Right ventricle myocardium inferior (tissue), 1 donor: Measurements from ENCODE around the gene LGALS12. TPM values are rescaled to one million over a fixed set of nuclear protein-coding genes. Genes with fewer than 3 reads are reported as not detected.
"Not testable (repeated sequence)": the region's sequence is repeated elsewhere in the genome, so short reads cannot be mapped to it uniquely, and the experiment has no call there.

Experiments
- ATAC-seq: fragments of 200-7000 bp; cut with Tn5 transposase; one replicate; pipeline ENCODE4 v1.9.1; 2020; ENCODE audit warnings: mild to moderate bottlenecking, moderate library complexity
- DNase-seq: peaks from one replicate; pipeline ENCODE4 v3.0.0; 2021; ENCODE audit errors: missing footprints
- intact Hi-C: fragments of 100-400 bp; cut with DNase I; formaldehyde crosslinking; loops from one replicate; pipeline ENCODE4 v1.11.0; 2022
- total RNA-seq: library from RNA; stranded (reverse); fragmentation: NEBNext Ultra II Directional; extraction: Animal tissue kit (Norgen Biotek cat#: 25700); gene quantifications from one replicate; pipeline ENCODE4 v1.2.1, GENCODE V29; 2021
- donor health status: DM: no; HTN: yes; CAD: no; lungs with severe emphysema.

The LGALS12 gene
- total RNA-seq, 1 donor from 2014 or later, result 2.6 TPM

GRCh38 chr11:63528729-63529278, 22.9 kb downstream of the LGALS12 start:
- intact Hi-C loops, result not testable (repeated sequence)

DNA sequence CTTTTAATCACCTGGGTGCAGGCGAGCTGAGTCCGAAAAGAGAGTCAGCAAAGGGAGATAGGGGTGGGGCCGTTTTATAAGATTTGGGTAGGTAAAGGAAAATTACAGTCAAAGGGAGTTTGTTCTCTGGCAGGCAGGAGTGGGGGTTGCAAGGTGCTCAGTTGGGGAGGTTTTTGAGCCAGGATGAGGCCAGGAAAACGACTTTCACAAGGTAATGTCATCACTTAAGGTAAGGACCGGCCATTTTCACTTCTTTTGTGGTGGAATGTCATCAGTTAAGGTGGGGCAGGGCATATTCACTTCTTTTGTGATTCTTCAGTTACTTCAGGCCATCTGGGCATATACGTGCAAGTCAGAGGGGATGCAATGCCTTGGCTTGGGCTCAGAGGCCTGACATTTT, 23.5 kb downstream of the LGALS12 start:
- ATAC-seq, DNase-seq, intact Hi-C loops: not testable (repeated sequence)

More at GRCh38 chr11:63528729-63529278, 22.9 kb downstream of the LGALS12 start:
- ATAC-seq, DNase-seq: not testable (repeated sequence)

DNA sequence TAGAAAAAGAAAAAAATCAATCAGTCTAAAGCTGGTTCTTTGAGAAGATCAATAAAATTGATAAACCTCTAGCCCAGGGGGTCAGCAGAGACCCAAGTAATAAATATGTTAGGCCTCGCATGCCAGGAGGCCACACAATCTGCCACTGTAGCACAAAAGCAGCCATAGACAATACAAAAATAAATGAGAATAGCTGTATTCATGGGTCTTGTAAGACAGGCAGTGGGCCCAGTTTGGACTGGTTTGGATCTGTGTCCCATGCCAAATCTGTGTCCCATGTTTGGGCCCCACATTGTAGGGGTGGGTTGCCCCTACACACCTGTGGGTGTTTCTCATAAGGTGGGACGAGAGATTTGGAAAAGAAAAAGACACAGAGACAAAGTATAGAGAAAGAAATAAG, 24.1 kb downstream of the LGALS12 start:
- ATAC-seq, result no peak
- intact Hi-C loops, result no loop called here
- DNase-seq, result no peak

DNA sequence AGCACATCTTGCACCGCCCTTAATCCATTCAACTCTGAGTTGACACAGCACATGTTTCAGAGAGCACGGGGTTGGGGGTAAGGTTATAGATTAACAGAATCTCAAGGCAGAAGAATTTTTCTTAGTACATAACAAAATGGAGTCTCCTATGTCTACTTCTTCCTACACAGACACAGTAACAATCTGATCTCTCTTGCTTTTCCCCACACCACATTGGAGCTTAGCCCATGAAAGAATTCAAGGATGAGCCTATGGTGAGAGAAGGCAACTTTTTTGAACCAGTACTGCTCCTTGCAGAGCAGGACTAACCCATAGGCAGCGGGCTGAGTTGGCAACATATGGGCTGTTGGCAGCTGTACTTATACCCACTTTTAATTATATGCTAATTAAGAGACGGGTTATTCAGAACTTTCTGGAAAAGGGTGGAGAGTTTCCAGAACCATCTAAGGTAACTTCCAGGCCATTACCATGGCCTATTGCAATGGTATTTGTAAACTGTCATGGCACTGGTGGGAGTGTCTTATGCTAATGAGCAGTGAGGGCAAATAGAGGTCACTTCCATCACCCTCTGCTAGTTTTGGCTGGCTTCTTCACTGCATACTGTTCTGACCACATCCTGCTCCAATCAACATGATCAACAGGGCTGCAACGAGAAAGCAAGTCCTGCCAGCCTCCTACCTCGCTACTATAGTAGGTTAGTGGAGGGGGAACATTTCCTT, 25.3 kb downstream of the LGALS12 start:
- ATAC-seq, intact Hi-C loops, DNase-seq: not testable (repeated sequence)

GRCh38 chr11:63532117-63532516, 26.2 kb downstream of the LGALS12 start:
- intact Hi-C loops, result no loop called here
- DNase-seq (no peak), ATAC-seq (no peak)

GRCh38 chr11:63532799-63533475, 27.1 kb downstream of the LGALS12 start:
- ATAC-seq (no peak), DNase-seq (no peak)
- intact Hi-C loops, result no loop called here

- ATAC-seq, result no peak
- intact Hi-C loops, result no loop called here
Observed at GRCh38 chr11:63534076-63534475, 28.2 kb downstream of the LGALS12 start.

DNA sequence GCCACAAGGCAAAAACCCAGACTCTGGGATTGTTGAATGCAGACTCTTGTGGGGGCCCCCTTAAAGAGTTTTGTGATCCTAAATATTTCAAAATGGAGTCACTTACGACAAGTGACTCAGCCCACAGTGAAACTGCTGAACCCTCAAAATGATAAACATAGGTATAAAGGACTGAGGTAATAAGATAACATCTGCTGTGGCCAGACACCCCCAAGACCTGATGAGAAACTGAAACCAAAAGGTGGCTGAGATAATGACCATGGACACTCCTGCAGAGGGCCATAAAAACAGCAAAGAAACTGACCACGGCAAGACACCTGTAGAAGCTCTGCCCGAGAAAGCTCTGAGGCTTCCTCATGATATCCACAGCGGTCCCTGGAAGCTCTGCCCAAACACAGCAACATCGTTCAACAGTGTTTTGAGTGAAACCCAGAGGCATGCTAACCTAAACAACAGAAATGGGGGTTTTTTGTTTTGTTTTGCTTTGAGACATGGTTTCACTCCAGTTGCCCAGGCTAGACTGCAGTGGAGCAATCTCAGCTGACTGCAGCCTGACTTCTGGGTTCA, 29.1 kb downstream of the LGALS12 start:
- DNase-seq (no peak), ATAC-seq (no peak)
- intact Hi-C loops, result no loop called here

More at GRCh38 chr11:63534076-63534475, 28.2 kb downstream of the LGALS12 start:
- no peak for DNase-seq

DNA sequence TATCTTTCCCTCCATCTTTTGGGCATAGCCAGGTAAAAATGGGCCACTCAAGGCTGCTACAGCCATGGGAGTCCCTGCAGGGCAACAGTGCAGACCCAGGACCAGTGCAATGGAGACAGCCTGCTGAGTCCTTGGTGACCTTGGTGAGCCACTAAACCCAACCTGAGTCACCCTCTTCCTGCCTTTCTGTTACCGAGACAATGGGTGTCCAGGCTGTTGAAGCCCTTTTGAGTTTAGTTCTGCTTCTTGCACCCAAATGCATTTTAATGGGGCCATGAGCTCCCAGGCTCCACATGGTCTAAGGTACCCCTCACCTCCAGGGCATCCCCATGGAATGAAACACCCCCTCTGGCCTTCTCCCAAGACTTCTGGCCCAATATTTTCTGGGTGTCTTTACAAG, 29.9 kb downstream of the LGALS12 start:
- ATAC-seq (no peak), DNase-seq (no peak)
- intact Hi-C loops, result loop anchor here (1.0 to 2.0 kb wide), 2 partner anchors 31 to 78 kb away; no protein-coding TSS in a partner anchor

DNA sequence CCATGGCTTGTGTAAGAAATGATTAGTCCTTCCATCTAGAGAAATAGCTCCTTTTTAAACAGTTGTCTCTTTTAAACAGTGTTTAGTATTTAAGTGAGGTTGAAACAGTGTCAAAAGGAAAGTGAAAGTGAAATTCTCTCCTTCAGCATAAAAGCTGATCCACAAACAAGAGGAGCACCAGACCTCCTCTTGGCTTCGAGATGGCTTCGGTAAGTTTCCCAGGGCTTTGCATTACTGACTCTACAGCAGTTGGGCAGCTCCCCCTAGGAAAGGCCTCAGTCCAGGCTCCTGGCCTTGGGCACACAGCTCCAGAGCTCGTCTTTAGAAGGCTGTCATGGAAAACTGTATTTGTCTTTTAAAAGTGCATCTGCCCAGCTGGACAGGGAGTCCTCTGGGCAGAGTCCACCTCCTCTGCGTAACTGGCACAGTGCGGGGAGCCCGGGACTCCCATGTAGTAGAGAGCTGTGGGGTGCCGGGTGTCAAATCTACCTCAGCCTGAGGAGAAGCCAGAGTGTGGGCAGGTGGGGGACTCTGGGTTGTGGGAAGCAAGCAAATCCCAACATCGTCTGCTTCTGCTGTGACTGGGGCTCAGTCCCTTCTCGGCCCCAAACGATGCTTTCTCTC, 30.9 kb downstream of the LGALS12 start, which contains the start of gene PLAAT4:
Gene PLAAT4 (plus strand): TSS at position 140 of the 624 bp plus-strand sequence. CDS start 61 bp downstream, at position 201.
- intact Hi-C loops, result loop anchor here (1.0 to 2.0 kb wide), 2 partner anchors 30 to 77 kb away; no protein-coding TSS in a partner anchor
- DNase-seq (no peak), ATAC-seq (peak; percentile 65)

DNA sequence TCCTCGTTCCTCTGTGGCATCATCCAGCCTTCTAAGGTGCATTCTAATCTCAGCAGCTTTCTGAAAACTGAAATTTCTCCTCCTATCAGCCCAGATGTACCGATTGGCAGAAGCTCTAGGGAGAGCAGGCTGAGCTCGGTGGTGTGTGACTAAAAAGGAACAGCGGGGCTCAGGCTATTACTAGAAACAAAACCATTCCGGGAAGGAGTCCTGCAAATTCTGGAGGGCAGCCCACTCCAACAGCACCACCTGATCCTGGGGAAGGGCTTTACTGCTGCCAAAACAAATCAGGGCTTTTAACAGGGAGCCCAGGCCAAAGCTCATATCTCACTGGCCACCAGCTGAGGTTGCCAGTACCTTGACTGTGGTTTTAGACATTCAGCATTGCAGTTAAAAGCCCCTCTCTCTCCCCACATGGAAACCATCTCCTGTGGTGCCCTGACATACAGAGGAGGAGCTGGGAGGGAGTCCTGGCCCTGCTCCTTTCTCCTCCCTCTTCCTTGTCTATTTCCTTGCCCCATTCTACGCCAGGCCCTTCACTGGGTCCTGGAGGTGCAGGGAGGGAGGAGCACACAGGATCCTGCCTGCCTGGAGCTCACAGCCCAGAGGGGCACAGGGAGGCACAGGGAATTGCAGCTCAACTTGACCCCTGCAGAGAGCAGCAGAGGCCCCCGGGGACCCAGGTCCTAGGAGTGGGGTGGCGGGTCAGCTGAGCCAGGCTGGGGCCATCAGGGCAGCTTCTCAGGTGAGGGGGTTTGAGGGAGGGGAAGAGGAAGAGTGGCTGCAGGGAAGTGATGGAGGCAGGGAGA, 31.6 kb downstream of the LGALS12 start:
- DNase-seq (no peak), ATAC-seq (peak; percentile 87)
- intact Hi-C loops, result loop anchor here (2.0 kb wide), 1 partner anchor 29 kb away; no protein-coding TSS in a partner anchor

- intact Hi-C loops, DNase-seq, ATAC-seq: not testable (repeated sequence)
Observed at GRCh38 chr11:63542506-63542905, 36.6 kb downstream of the LGALS12 start.

- intact Hi-C loops, result no loop called here
- no peak for DNase-seq
- no peak for ATAC-seq
Observed at GRCh38 chr11:63543711-63544110, 37.8 kb downstream of the LGALS12 start.

DNA sequence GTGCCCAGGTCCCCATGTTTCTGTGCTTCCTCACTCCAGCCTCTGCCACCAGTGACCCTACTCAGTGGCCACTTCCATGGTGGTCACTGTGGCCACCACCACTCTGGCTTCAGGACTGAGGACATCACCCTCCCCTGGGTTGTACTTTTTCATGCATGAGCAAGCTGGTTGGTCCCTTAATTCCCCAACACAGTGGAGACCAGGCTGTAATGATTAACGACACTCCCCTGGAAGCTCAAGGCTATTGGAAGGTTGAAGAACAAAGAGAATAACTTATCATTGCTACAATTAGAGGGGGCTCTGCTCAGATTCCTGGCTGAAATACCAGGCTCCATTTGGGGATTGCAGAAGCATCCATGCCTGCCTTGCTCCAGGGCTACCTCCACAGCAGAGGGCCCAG, 41.2 kb downstream of the LGALS12 start:
- ATAC-seq, result no peak
- DNase-seq, result no peak
- intact Hi-C loops, result no loop called here

GRCh38 chr11:63548178-63548577, 42.3 kb downstream of the LGALS12 start:
- DNase-seq (no peak), ATAC-seq (peak; percentile 15)
- intact Hi-C loops, result no loop called here

DNA sequence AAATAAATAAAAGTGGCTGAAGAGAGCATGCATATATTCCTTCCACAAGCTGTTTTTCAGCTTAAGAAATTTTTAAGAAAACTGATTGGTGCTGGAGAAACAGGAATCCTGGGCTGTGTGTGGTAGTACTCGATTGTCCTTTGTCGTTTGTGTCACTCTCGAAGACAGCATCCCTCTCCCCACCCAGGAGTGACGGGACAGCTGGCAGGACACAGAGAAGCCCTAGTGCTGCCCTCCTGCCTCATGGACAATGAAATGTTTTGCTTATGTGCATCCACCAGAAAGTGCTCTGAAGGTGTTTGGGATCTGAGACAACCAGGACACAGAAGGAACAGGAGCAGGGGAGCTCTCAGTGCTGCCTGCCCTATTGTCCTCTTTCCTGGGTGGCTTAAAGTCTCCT, 43.5 kb downstream of the LGALS12 start:
- DNase-seq, result no peak
- no peak for ATAC-seq
- intact Hi-C loops, result no loop called here

- DNase-seq, intact Hi-C loops, ATAC-seq: not testable (repeated sequence)
Observed at GRCh38 chr11:63550156-63550700, 44.3 kb downstream of the LGALS12 start.
